NCI-H748 treated with DMSO at 0.1 percent for 48 hours (cell line): ENCODE data around the gene ZFYVE9.

Experiments used
- DNase-seq: peaks from one replicate; lab custom pipeline; 2025; lab: John Stamatoyannopoulos, UW

Gene ZFYVE9

DNA sequence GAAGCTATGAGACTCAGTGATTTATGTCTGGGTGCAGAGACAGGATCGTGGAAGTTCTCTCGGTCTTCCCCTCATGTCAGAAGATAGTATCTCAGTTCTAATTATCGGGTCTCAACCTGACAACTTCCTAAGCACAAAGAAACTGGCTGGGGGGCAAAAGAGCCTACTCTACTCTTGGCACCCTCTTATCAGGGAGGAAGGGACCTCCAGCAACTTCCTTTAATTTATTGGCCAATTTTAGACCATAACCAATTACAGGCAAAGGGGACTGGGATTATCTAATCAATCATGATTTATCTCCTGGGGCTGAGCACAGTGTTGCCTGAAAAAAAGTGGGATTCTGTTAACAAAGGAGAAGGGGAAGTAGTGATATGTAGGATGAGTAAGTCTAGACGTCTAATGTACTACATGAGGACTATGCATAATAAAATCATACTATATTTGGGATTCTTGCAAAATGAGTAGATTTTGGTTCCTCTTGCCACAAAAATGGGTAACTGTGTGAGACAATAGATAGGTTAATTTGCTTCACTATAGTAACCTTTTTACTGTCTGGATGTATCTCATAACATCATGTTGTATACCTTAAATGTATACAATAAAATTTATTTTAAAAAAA is 98.8 kb downstream of the ZFYVE9 start:
- no peak for DNase-seq

DNA sequence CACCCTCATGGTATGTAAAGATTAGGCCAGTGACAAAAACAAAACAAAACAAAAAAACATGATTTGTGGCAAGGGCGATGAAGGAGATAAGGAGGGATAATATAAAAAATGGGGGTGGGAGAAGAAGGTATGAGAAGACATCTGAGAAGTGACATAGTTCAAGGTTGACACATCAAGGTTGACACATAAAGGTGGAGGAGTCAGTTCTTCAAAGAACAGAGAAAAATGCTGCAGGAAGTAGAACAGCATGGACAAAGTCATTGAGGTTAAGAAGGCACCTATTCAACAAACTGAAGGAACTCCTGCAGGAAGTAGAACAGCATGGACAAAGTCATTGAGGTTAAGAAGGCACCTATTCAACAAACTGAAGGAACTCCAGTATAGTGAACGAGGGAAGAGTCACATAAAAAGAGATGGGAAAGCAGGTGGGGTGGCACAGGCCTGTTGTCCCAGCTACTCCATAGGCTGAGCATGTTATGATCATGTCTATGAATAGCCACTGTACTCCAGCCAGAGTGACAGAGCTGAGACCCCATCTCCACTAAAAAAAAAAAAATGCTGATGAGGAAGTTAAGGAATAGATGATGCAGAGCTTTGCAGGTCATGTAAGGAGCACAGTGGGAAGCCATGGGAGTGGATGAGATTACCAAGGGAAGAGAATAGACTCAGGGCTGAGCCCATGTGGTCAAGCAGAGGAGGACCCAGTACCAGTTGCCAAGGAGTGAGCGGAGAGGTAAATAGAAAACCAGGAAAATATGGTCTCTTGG is 101.5 kb downstream of the ZFYVE9 start:
- DNase-seq, result no peak

DNA sequence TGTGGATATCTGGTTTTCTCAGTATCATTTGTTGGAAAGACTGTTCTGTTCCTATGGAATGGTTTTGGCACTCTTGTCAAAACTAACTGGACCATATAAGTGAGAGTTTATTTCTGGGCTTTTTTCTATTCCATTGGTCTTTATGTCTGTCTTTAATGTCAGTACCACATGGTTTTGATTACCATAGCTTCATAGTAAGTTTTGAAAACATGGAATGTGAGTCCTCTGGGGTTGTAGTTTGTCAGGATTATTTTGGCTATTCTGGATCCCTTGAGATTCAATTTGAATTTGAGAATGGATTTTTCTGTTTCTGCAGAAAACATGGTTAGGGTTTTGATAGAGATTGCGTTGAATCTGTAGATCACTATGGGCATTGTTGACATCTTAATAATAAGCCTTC is 107.9 kb downstream of the ZFYVE9 start:
- DNase-seq, result no peak

DNA sequence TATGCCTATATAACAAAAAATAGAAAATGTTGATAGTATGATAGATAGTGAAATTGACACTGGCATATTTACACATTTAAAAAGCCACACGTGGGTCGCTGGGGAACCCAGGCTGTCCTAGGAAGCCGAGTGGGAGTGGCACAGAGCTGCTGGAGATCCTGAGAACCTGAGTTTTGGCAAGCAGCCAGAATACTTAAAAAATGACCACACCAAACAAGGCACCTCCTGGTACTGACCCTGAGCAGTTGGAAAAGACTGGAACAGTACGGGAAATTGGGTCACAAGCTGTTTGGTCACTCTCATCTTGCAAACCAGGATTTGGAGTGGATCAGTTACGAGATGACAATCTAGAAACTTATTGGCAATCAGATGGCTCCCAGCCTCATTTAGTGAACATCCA is 111.5 kb downstream of the ZFYVE9 start:
- DNase-seq, result peak; percentile 3

DNA sequence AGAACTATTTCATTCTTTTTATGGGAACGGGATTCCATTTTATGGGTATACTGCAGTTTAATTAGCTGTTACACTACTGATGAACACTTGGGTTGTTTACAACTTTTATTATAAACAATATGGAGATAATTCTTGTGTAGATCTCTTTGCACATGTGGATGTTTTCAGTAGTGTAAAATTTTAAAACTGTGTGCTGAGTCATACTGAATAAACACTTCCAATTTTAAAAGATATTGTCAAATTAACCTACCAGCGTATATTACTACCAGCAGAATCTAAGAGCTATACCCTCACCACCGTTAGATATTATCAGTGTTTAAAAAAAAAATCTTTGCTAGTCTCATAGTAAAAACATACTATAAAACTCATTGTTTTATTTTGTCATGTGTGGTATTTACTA is 118.0 kb downstream of the ZFYVE9 start:
- DNase-seq, result no peak

DNA sequence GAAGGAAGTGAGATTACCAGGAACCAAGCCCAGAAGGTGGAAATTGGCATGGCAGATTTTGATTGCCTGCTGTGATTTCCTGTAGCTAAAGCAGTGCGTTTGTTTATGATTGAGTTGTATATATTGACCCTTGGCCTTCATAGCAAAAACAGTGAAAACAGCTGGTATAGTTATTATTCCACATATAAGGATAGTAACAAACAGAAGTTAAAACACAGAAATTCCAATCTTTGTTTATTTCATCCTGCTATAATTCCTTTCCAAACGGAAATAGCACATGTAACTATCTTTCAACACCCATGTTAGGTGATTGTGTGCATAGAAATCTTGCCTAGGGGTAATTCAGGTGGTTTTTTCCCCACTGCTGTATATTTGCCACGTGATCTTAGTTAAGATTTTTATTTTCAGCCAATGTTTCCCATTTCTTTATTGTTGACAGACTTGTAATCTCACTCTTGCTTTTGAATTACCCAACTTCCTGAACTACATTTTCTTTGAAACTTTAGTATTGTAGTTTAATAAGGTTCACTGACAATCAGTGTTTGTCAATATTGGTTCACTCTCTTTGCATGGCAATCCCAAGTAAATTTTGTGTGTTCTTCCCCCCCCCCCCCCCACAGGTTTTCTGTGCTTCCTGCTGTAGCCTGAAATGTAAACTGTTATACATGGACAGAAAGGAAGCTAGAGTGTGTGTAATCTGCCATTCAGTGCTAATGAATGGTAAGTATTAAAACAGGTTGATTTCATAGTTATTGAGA is 121.4 kb downstream of the ZFYVE9 start:
- no peak for DNase-seq

DNA sequence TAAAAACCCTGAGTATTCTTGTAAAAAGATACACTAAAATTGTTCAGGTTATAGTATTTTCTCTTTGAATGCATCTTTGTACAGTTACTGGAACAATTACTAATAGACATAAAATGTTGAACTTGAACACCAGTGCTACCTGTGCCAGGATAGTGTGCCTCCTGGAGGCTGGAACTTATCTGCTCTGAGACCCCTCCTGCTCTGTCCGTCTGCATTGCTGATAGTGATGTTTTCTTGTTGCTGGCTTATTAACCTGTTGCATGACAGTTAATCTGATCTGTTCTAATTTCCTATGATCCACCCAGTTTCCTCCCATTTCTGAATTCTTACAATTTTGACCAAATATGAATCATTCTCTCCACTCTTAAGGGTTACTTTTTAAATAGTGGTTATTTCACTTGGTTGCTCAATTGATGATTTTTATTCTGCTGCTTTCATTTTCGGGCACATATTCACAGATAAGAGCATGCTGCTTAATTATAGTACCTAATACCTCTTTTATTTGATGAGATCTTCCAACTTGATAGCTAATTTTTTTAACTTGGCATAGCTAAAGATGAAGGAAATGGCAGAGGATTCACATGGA is 122.7 kb downstream of the ZFYVE9 start:
- DNase-seq, result no peak

DNA sequence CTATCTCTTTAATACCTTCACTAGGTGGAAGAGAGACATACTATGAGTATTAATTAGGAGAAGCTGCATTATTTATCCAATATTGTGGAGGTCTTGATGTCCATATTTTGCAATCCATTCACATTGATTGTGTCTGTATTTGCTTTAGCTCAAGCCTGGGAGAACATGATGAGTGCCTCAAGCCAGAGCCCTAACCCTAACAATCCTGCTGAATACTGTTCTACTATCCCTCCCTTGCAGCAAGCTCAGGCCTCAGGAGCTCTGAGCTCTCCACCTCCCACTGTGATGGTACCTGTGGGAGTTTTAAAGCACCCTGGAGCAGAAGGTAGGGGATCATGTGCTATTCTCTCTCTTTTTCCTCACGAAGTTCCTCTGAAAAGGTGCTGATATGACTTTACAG is 124.6 kb downstream of the ZFYVE9 start:
- DNase-seq, result no peak

DNA sequence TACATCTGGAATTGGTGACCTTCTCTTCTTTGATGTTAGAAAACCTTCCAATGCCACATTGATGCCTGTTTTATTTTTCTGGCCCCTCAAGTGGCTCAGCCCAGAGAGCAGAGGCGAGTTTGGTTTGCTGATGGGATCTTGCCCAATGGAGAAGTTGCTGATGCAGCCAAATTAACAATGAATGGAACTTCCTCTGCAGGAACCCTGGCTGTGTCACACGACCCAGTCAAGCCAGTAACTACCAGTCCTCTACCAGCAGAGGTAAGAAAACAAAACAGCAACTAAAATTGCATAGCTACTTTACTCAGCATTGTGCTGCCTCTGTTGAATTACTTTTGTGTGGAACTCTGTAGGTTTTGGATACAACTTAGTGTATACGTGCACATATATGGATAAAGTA is 126.5 kb downstream of the ZFYVE9 start:
- no peak for DNase-seq

DNA sequence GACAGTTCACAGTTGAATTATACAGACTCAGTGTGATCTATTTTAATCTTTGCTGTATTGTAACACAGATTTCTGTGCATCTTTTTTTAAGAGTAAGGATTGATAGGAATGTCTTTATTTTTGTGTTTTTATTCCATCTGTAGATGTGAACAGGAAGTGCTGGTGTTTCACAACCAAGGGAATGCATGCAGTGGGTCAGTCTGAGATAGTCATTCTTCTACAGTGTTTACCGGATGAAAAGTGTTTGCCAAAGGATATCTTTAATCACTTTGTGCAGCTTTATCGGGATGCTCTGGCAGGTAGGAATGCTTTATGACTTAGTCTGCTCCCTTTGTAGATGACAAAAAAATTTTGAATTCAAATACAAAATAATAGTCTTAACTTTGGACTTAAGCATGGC is 139.6 kb downstream of the ZFYVE9 start:
- DNase-seq, result no peak

DNA sequence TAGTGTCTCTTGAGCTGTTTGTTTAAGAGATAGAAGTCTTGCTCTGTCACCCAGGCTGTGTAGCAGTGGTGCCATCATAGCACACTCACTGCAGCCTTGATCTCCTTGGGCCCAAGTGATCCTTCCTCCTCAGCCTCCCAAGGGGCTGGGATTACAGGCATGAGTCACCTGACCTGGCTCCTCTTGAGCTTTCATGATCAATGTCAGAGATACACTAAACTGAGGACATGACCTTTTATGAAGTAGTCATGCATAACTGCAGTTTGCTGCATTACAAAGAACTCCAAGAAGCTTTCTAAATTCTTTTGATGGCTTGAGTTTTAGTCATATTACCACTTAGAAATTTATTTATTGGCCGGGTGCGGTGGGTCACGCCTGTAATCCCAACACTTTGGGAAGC is 146.4 kb downstream of the ZFYVE9 start:
- DNase-seq, result no peak

DNA sequence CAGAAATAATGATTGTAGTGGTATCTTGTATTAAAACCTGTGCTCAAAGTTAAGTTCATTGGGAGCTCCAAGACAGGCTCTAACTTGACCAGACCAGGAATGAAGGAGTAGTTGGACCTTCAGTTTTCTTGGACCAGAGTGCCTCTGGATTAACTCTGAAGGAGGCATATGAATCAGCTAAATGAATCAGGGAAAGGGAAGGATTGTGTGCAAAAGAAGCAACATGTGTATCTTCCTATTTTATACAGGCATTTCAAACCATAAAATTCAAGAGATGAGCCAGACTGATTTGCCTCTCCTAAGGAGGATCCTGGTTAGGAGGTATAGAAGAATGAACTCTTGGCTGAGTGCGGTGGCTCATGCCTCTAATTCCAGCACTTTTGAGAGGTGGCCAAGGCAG is 152.7 kb downstream of the ZFYVE9 start:
- DNase-seq, result no peak

DNA sequence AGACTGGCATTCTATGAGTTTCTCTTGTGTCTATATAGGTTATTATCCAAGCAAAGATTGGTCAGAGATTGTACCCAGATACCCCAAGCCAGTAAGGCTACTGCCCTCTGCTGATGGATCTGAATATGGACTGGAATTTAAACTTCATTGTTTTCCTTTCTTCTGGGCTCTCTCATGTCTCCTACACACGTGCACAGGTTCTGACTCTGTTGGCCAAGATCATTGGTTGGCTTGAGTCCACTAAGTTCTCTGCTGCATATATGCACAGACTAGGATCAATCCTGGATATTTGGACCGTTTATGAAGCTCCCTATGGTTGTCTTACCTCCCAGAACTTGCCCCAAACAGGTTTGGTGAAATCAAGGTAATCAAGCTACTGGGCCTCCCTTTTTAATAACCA is 154.5 kb downstream of the ZFYVE9 start:
- DNase-seq, result peak; percentile 29

DNA sequence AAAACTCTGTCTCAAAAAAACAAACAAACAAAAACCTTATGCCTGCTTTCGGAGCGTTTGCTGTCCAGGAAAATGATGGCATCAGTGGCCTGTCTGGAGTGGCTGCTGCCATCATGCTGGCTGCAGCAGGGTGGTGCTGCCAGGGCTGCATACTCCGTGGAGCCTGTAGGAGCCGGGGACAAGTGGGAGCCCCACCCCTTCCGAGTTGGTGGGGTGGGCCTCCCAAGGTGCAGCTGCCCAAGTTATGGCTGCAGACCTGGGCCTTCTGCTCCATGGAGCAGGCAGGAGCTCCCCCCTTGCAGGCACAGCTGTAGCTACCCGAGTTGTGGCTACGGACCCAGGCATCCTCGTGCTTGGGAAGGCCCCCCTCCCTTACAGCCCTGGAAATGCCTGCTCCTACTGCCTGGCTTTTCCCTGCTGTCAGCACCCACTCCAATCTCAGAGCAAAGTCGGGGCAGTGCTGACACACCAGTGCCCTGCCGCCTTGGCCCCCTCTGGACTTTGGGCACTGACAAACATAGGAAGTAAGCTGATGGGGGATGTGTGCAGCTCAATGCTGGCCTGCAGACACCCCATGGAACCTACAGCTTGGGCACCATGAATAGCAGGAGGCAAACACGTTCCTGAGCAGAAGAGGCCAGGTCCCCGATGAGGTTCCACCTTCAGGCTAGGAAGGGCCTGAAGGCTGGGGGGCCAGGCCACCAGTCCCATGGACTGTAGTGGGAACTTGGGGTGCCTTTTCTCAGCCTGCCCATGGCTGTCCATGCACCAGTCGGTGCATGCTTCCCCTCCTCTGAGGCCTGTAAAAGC is 163.7 kb downstream of the ZFYVE9 start:
- DNase-seq, result no peak

DNA sequence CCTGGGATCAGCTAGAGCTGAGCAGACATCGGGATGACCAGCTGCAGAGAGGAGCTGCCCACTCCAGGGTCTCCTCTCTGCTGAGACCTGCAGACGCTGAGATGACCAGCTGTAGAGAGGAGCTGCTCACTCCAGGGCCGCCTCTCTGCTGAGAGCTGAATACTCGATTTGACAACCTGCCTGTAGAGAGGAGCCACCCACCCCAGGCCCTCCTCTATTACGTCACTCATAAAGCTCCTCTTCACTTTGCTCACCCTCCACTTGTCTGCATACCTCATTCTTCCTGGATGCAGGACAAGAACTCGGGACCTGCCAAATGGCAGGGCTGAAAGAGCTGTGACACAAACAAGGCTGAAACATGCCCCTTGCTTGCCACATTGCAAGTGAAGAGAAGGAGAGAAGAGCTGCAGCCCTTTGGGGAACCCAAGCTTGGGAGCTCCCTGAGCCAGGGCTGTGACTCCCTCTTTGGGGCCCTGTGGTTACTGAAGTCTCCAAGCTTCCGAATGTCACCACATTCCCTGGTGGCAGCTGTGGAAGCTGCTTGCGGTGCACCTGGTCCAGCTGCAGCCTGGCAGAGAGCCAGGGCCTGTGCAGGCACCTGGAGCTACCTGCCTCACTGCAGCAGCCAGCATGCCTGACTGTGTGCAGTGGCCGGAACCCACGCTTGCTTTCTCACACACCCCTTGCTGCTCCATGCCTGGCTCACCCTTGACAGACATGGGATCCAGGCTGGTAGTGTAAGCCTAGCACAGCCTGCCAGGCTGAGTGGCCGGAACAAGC is 164.5 kb downstream of the ZFYVE9 start:
- peak; percentile 3 for DNase-seq

DNA sequence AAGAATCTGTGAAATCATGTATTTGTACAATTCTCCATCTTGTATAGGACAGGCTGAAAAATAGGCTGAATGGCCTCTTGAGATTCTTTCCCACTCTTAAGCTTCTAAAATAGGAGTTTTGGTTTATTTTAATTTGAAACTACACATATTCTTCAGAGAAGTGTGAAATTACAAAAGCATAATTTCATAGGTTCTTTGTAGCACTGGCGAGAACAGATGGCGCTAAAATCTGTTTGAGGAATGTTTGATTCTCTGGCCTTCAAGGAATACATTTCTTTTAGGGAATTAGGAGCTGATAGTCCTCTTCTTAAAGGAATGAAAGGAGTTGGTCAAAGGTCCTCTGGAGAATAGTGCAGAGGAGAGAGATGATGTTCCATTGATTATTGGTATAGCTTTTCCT is 179.2 kb downstream of the ZFYVE9 start:
- DNase-seq, result no peak

DNA sequence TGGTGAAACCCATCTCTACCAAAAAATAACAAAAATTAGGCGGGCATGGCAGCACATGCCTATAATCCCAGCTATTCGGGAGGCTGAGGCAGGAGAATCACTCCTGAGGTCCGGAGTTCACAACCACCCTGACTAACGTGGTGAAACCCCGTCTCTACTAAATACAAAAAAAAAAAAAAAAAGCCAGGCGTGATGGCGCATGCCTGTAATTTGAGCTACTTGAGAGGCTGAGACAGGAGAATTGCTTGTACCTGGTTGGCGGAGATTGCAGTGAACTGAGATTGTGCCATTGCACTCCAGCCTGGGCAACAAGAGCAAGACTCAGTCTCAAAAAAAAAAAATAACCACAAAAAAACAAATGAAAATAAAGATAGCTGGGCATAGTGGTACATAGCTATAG is 181.8 kb downstream of the ZFYVE9 start:
- no peak for DNase-seq

DNA sequence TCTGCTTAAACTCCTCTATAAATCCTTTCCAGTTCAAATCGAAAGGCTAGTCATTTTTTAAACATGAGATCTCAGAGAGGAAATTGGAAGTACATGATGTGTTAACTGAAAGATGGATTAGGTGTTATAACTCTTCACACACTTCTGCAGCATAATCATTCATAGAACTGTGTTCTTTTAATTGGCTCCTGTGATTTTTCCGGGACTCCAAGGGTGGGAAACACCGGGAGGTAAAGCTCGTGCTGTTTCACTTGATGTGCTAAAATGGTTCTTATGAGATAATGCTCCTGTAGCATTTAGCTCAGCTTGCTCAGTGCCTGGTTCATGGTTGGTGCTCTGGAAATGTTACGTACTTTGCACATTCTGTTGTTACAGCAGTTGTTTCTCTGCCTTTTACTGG is 183.9 kb downstream of the ZFYVE9 start:
- DNase-seq, result no peak

DNA sequence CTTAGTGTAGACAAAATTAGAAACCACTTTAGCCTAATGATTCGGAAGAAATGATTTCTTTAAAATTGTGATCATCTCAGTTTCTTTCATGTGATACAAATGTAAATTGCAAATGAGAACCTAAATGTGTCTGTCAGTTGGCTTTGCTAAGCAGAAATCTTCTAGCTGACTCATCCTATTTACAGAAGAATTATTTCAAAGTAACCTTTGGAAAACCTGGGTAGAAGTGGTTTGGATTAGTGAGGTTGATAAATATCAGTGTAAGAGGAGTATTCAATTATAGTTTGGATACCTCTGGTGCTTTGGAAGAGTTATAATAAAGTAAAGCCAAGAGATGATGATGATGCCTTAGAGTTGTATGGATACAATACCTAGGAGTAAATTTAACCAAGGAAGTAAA is 186.7 kb downstream of the ZFYVE9 start:
- DNase-seq, result no peak

DNA sequence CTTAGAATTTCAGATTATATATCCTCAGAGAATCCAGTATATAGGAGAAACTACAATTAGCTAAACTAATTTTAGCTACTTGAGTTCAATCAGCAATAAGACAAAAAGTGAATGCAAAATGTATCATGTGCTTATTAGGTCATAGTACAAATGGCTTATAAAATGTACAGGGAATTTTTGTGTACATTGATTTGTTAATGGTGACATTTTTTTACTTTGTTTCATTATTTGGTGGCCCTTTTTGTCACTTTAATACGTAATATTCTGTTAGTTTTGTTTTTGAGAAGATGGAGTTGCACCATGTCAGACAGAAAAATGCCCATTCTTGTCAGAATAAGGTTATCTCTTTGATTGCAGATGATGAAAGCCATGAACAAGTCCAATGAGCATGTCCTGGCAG is 190.5 kb downstream of the ZFYVE9 start:
- DNase-seq, result no peak

DNA sequence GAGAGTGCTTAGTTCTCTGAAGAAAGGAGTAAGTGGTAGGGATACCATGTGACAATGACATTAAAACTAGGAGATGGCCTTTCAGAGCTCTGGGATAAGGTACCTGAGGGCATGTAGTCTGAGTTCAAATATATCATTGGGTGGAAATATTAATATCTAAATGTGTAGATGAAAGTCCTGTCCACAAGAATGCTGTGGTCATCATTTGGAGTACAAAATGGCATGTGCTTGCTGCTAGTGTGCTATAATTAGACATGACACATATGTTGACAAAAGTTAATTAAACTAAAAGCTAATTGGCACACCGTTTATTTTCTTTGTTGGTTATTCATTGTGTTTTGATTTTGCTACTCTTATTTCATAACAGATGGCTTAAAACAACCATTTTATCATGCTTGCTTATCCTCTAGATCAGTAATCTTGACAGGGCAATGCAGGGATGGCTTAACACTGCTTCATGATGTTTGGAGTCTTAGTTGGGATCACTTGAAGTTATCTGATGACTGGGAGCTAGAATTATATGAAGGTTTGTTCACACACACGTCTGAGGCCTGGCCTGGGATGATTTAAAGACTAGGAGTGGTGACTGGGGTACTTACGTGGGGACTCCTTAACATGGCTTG is 193.1 kb downstream of the ZFYVE9 start:
- DNase-seq, result no peak
